GM19193 (cell line): ENCODE results near the gene TGIF1.

Source experiments
- POLR2A ChIP-seq: IDR thresholded peaks from 4 replicates; pipeline ENCODE4 v1.6.1; 2011; ENCODE audit not compliant: insufficient read depth, insufficient read length; ENCODE audit errors: extremely low read depth

The TGIF1 gene

DNA sequence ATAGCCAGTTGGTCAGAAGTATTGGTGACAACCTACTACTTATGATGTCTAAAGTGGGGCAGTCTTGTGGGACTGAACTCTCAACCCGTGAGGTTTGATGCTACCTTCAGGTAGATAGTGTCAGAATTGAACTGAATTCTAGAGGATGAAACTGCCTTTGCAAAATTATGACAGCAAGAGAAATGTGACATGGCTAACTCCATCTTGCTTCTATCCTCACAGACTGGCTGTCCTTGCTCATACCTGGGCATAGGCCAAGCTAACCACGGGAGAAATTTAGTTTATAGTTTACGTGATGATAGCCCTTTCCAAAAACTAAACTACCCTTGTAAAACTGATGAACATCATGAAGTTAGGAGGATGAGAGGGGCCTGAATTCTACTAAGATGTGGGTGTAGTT, 24.9 kb upstream of the TGIF1 start:
- TF ChIP-seq POLR2A, result no peak

- TF ChIP-seq POLR2A, result no peak
These were observed 24.5 kb upstream of the TGIF1 start for GRCh38 chr18:3425446-3425845.

- TF ChIP-seq POLR2A, result no peak
These were observed 23.9 kb upstream of the TGIF1 start for GRCh38 chr18:3426074-3426473.

DNA sequence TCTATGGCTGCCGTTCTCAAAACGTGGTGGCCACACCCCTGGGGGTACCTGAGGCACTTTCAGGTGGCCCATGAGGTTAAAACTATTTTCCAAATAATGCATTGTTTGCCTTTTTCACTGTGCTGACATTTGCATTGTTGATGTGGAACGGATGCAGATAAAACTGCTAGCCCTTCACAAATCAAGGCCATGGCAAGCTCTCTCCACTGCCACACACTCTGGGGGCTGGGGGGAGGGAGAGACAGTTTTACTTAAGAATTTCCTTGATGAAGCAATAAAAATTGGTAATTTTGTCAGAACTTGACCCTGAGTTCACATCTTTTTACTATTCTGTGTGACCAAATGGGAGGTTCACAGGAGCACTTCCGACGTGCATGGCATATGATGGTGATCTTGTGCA, 22.0 kb upstream of the TGIF1 start:
- TF ChIP-seq POLR2A, result no peak

DNA sequence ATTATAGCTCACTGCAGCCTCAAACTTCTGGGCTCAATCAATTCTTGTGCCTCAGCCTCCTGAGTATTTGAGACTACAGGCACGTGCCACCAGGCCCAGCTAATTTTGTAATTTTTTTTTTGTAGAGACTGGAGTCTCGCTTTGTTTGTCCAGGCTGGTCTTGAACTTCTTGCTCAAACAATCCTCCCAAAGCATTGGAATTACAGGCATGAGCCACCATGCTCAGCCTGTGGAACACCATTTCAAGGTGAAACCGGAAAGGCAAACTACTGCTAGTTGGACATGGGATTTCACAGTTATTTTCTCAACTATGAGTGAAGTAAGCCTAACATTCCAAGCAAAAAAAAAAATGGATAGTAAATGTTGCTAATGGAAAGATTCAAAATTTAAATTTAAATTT, 20.9 kb upstream of the TGIF1 start:
- no peak for TF ChIP-seq POLR2A

DNA sequence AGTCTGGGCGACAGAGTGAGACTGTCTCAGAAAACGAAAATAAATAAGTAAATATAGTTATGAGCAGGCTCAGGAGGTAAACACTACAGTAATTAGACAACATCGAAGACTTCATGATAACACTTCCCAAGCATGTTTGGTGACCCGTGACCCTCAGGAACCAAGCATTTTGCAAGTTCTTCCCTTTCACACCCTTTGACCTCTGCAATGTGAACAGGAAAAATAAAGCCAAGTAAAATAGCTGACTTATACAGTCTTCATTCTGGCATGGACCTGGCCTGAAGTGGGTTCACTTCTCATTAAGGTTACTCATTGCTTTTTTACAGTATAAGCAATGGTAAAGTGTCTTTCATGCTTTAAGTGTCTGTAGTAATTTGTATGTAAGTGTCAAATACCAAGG, 15.3 kb upstream of the TGIF1 start:
- TF ChIP-seq POLR2A, result no peak

GRCh38 chr18:3440341-3440740, 9.6 kb upstream of the TGIF1 start:
- TF ChIP-seq POLR2A, result no peak

- TF ChIP-seq POLR2A, result no peak
These were observed 8.7 kb upstream of the TGIF1 start for GRCh38 chr18:3441290-3441689.

DNA sequence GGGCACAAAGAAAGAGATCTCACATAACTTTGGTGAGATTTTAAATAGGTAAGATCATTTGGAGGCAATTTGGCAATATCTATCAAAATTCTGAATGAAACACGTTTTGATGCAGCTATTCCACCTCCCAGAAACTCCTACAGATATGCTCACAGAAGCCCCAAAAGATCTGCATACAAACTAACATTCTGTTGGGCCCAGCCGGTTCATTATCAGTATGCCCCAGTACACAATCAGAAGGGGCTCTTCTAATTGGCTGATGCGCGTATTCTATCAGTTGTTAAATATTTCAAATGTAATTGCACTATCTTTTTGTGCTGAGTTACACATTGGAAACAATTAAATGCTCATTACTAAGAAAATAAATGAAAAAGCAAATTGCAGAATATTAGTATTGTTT, 7.1 kb upstream of the TGIF1 start:
- TF ChIP-seq POLR2A, result no peak

GRCh38 chr18:3444296-3444695, 5.7 kb upstream of the TGIF1 start:
- TF ChIP-seq POLR2A, result no peak

DNA sequence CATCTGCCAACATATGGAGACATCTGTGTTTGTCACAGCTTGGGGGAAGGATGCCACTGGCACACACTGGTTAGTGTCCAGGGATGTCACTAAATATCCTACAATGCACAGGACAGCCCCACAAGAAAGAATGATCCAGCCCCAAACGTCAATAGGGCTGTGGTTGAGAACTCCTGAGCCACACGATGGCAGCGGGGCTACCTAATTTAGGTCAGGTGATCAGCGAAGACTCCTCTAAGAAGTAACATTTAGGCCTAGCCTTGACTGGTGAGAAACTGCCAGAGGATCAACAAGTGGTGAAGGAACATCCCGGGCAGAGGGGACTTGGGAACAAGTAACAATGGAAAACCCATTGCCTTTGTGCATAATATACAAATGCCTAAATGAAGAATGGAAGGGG, 5.0 kb upstream of the TGIF1 start:
- no peak for TF ChIP-seq POLR2A

DNA sequence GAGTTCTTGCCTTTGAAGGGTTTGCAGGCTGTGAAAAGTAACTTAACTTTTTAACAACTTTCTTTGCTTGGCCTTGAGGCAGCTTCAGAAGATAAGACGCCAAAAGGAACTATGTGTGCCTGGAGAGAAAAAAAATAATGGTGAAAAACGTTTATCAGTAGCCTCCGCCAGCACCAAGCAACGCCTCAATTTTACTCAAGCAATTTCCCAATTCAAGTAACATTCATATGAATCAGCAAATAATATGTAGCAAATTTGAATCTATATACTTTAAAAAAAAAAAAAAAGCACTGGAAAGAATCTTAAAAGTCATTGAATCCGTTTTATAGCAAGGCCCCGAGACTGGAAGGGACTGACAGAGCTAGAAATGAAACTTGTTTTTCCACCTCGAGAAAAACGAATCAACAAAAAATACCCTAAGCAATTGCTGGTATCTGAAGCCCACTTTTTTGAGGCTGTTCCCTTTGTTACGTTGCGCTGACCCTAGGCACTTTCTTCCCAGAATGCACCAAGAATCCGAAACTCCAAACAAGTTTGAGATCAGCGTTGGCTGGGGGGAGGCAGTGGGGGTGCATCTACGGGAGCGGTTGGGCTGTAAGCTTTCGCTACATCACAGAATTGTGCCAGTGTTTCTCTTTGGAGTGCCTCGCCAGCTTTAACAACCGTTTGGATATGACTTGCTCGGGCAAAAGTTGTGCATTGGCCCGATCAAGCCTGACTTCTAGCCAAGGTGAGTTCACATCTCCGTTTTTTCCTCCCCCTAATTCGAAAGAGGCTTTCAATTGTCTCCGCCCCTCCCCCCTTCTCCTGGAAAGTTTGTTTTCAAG, 2.7 kb upstream of the TGIF1 start:
- no peak for TF ChIP-seq POLR2A

DNA sequence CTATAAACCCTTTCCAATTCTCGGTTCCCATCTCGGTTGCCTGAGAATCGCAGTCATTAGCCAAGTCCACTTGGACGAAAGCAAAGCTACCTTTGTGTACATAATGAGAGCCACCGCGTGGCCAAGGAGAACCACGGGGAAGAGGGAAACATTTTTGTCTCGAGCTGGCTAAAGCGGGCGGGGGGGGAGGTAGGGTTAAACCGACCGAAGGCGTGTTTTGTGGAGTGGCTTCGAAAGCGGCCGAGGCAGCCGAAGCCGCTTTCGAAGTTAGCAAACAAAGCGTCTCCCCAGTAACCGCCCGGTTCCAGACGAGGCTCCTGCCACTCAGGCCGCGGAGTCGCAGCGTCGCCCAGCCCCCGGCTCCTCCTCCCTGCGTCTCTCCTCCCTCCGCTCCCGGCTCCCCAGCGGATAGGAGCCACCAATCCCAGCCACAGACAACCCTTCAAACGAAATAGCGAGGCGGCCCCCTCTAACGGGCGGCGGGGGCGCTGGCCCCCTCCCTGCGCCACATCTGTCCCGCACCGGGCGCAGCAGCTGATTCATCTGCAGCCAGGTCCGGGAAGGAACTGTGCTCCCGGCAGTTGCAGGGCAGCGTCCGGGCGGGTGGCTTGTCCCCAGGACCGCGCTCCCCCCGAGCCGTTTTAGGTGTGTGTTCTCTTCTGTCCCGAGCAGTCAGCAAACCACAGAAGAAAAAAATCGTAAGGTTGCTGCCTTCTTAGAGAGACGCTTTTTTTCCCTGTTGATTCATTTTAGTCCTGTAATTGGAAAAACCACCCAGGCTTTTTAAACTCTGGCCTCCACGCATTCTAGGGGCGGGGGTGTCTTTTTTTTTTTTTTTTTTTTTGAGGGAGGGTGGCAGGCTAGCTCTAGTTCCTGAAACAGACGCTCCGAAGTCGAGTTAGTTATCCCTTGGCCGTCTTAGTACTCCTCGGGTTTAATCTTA, 1.8 kb upstream of the TGIF1 start:
- peak; percentile 49 for TF ChIP-seq POLR2A

- TF ChIP-seq POLR2A, result peak; percentile 60
These were observed 997 bp upstream of the TGIF1 start for GRCh38 chr18:3448838-3449511.

DNA sequence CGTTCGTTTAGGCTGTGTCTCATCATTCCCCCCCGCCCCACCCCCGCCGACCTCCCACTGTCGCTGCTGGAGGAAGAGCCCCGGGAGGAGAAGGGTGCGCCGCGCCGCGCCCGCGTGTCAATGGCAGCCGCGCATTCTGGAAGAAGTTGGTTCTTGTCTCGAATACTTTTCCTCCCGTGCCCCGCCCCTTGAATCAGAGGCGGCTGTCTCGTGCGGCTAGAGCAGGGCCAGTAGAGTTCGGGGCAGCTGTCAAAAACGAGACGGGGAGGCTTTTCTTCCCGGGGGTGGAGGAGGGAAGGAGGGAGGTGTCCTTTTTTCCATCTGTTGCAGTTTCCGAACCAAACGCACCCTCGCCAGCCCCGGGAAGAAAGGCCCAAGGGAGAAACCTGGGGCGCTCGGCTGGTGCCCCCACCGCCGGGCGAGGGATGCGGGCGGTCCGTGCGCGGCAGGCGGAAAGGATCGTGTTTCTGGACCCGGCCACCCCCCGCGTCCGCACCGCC, 410 bp upstream of the TGIF1 start:
- no peak for TF ChIP-seq POLR2A
